ENCODE data around the gene TMEM120A. TPM values are rescaled to one million over a fixed set of nuclear protein-coding genes. Genes with fewer than 3 reads are reported as not detected.

TMEM120A gene
- total RNA-seq, 1 donor from 2014 or later, result 9.4 TPM

GRCh38 chr7:75968012-75968411 lies 26.4 kb downstream of the TMEM120A start:
- H3K4me3 Mint-ChIP-seq, result no peak overlapping the region
- Histone ChIP-seq H3K79me2 (ENCODE audit: low read depth) (no peaks in the 10 kb centered on the region), H3K27ac (peak overlapping the region; percentile 23), H3K4me1 (peaks cover 34% of the 10 kb centered on the region), H3K27me3 (no peaks in the 10 kb centered on the region), H3K4me2 (peak overlapping the region; percentile 16), H2AFZ (replicated peaks) (no peak overlapping the region), H3K9me3 (ENCODE audit: low read depth) (no peaks in the 10 kb centered on the region), H4K20me1 (ENCODE audit: low read depth) (peaks cover 18% of the 10 kb centered on the region), H3K9ac (no peak overlapping the region), H3K4me3 (no peak overlapping the region), H3F3A (ENCODE audit: low read depth) (peaks cover 14% of the 10 kb centered on the region), H3K36me3 (no peaks in the 10 kb centered on the region)
- peaks cover 20% of the 10 kb centered on the region for H3K36me3 Mint-ChIP-seq
- peak overlapping the region; percentile 98 for H3K27ac Mint-ChIP-seq
- no peaks in the 10 kb centered on the region for H3K9me3 Mint-ChIP-seq
- TF ChIP-seq EZH2phosphoT487 (IDR thresholded peaks at IDR 0.05), result no peak
- no peak for TF ChIP-seq EZH2 (IDR thresholded peaks at IDR 0.05)
- no peak for TF ChIP-seq CTCF (IDR thresholded peaks at IDR 0.05)
- no peak for DNase-seq (ENCODE audit: low spot score)
- peaks cover 84% of the 10 kb centered on the region for H3K4me1 Mint-ChIP-seq
- peaks cover 8% of the 10 kb centered on the region for H3K27me3 Mint-ChIP-seq (ENCODE audit: insufficient read depth, low read depth)

GRCh38 chr7:75967487-75967997 lies 26.9 kb downstream of the TMEM120A start:
- TF ChIP-seq EZH2 (IDR thresholded peaks at IDR 0.05) (no peak), EZH2phosphoT487 (IDR thresholded peaks at IDR 0.05) (no peak)
- peaks cover 17% of the 10 kb centered on the region for H3F3A ChIP-seq (ENCODE audit: low read depth)
- H4K20me1 ChIP-seq (ENCODE audit: low read depth), result peaks cover 23% of the 10 kb centered on the region
- Mint-ChIP-seq H3K36me3 (peaks cover 20% of the 10 kb centered on the region), H3K27me3 (ENCODE audit: insufficient read depth, low read depth) (peaks cover 8% of the 10 kb centered on the region), H3K4me3 (peak overlapping the region; percentile 74), H3K9me3 (no peaks in the 10 kb centered on the region), H3K27ac (peak overlapping the region; percentile 98), H3K4me1 (peaks cover 89% of the 10 kb centered on the region)
- H3K4me3 ChIP-seq, result no peak overlapping the region
- peak overlapping the region; percentile 16 for H3K4me2 ChIP-seq
- no peaks in the 10 kb centered on the region for H3K27me3 ChIP-seq
- no peaks in the 10 kb centered on the region for H3K9me3 ChIP-seq (ENCODE audit: low read depth)
- H2AFZ ChIP-seq (replicated peaks), result no peak overlapping the region
- no peaks in the 10 kb centered on the region for H3K79me2 ChIP-seq (ENCODE audit: low read depth)
- peak overlapping the region; percentile 23 for H3K27ac ChIP-seq
- H3K4me1 ChIP-seq, result peaks cover 39% of the 10 kb centered on the region
- H3K9ac ChIP-seq, result no peak overlapping the region
- no peaks in the 10 kb centered on the region for H3K36me3 ChIP-seq
- DNase-seq (ENCODE audit: low spot score), result peak; percentile 45

- H3K9me3 ChIP-seq (ENCODE audit: low read depth), result no peaks in the 10 kb centered on the region
- peaks cover 28% of the 10 kb centered on the region for H4K20me1 ChIP-seq (ENCODE audit: low read depth)
- no peak overlapping the region for H3K4me3 ChIP-seq
- H3K4me2 ChIP-seq, result peak overlapping the region; percentile 16
- peaks cover 17% of the 10 kb centered on the region for H3F3A ChIP-seq (ENCODE audit: low read depth)
- no peak for TF ChIP-seq EZH2 (IDR thresholded peaks at IDR 0.05)
- TF ChIP-seq CTCF (IDR thresholded peaks at IDR 0.05), result no peak
- no peak for TF ChIP-seq EZH2phosphoT487 (IDR thresholded peaks at IDR 0.05)
- peaks cover 88% of the 10 kb centered on the region for H3K4me1 Mint-ChIP-seq
- peak overlapping the region; percentile 98 for H3K27ac Mint-ChIP-seq
- no peaks in the 10 kb centered on the region for H3K27me3 ChIP-seq
- H3K9ac ChIP-seq, result no peak overlapping the region
- no peak for DNase-seq (ENCODE audit: low spot score)
- H3K79me2 ChIP-seq (ENCODE audit: low read depth), result no peaks in the 10 kb centered on the region
- H3K4me1 ChIP-seq, result peaks cover 42% of the 10 kb centered on the region
- peak overlapping the region; percentile 74 for H3K4me3 Mint-ChIP-seq
- H3K27me3 Mint-ChIP-seq (ENCODE audit: insufficient read depth, low read depth), result peaks cover 8% of the 10 kb centered on the region
- H3K27ac ChIP-seq, result peak overlapping the region; percentile 20
- H3K36me3 Mint-ChIP-seq, result peaks cover 16% of the 10 kb centered on the region
- H2AFZ ChIP-seq (replicated peaks), result no peak overlapping the region
- H3K36me3 ChIP-seq, result no peaks in the 10 kb centered on the region
- no peaks in the 10 kb centered on the region for H3K9me3 Mint-ChIP-seq
These were observed 27.3 kb downstream of the TMEM120A start for GRCh38 chr7:75967055-75967454.

GRCh38 chr7:75966190-75966961 lies 28.0 kb downstream of the TMEM120A start:
- Histone ChIP-seq H3F3A (ENCODE audit: low read depth) (peaks cover 20% of the 10 kb centered on the region), H3K9ac (no peak overlapping the region), H3K9me3 (ENCODE audit: low read depth) (no peaks in the 10 kb centered on the region), H4K20me1 (ENCODE audit: low read depth) (peaks cover 32% of the 10 kb centered on the region), H3K79me2 (ENCODE audit: low read depth) (no peaks in the 10 kb centered on the region), H3K27ac (peak overlapping the region; percentile 20), H3K27me3 (no peaks in the 10 kb centered on the region), H3K4me3 (no peak overlapping the region), H3K4me1 (peaks cover 42% of the 10 kb centered on the region), H3K36me3 (no peaks in the 10 kb centered on the region), H3K4me2 (no peak overlapping the region), H2AFZ (replicated peaks) (no peak overlapping the region)
- Mint-ChIP-seq H3K4me1 (peaks cover 88% of the 10 kb centered on the region), H3K9me3 (no peaks in the 10 kb centered on the region), H3K27me3 (ENCODE audit: insufficient read depth, low read depth) (peaks cover 8% of the 10 kb centered on the region), H3K36me3 (peaks cover 12% of the 10 kb centered on the region), H3K27ac (peak overlapping the region; percentile 98), H3K4me3 (peak overlapping the region; percentile 74)
- TF ChIP-seq EZH2 (IDR thresholded peaks at IDR 0.05) (no peak), EZH2phosphoT487 (IDR thresholded peaks at IDR 0.05) (no peak), CTCF (IDR thresholded peaks at IDR 0.05) (no peak)
- no peak for DNase-seq (ENCODE audit: low spot score)

Measured in neural progenitor cell (in vitro differentiated cells).